Panc1 (cell line): ENCODE measurements around the gene UBASH3B.

ENCODE experiments used
- POLR2AphosphoS5 ChIP-seq: IDR thresholded peaks from 2 replicates; pipeline ENCODE4 v1.6.1; 2012; ENCODE audit warnings: mild to moderate bottlenecking, low read depth, low read length, moderate library complexity
- TF ChIP-seq, protein P1 (sequence below): fragments of 450-650 bp; IDR thresholded peaks from 2 replicates; pipeline ENCODE4 v1.5.1; 2017; ENCODE audit warnings: mild to moderate bottlenecking
- TF ChIP-seq, protein P2 (sequence below), 2 experiments: IDR thresholded peaks; 2 replicates each; pipeline ENCODE4 v1.6.1; 2011 to 2012; ENCODE audit warnings: low read depth in 2 of 2, control low read depth in 1 of 2, low read length in 1 of 2, mild to moderate bottlenecking in 1 of 2, moderate library complexity in 1 of 2; ENCODE audit not compliant: insufficient read depth in 1 of 2

DNA sequence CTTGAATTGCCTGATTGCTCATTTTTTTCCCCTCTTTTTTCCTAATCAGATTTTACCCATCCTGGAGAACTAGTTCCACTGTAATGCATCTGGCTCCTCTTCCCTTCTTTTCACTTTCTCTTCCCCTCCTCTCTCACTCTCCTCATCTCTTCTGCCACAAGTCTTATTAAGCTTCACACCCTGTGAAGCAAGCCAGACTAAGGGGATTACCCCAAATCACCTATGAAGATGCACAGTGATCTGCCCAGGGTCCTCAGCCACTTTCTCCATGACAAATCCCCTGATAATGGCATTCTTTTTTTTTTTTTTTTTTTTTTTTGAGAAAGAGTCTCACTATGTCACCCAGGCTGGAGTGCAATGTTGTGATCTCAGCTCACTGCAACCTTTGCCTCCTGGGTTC lies 11.2 kb downstream of the UBASH3B start:
- TF ChIP-seq, protein P1, sequence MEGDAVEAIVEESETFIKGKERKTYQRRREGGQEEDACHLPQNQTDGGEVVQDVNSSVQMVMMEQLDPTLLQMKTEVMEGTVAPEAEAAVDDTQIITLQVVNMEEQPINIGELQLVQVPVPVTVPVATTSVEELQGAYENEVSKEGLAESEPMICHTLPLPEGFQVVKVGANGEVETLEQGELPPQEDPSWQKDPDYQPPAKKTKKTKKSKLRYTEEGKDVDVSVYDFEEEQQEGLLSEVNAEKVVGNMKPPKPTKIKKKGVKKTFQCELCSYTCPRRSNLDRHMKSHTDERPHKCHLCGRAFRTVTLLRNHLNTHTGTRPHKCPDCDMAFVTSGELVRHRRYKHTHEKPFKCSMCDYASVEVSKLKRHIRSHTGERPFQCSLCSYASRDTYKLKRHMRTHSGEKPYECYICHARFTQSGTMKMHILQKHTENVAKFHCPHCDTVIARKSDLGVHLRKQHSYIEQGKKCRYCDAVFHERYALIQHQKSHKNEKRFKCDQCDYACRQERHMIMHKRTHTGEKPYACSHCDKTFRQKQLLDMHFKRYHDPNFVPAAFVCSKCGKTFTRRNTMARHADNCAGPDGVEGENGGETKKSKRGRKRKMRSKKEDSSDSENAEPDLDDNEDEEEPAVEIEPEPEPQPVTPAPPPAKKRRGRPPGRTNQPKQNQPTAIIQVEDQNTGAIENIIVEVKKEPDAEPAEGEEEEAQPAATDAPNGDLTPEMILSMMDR, result no peak
- no peak for TF ChIP-seq POLR2AphosphoS5
- TF ChIP-seq, protein P2, sequence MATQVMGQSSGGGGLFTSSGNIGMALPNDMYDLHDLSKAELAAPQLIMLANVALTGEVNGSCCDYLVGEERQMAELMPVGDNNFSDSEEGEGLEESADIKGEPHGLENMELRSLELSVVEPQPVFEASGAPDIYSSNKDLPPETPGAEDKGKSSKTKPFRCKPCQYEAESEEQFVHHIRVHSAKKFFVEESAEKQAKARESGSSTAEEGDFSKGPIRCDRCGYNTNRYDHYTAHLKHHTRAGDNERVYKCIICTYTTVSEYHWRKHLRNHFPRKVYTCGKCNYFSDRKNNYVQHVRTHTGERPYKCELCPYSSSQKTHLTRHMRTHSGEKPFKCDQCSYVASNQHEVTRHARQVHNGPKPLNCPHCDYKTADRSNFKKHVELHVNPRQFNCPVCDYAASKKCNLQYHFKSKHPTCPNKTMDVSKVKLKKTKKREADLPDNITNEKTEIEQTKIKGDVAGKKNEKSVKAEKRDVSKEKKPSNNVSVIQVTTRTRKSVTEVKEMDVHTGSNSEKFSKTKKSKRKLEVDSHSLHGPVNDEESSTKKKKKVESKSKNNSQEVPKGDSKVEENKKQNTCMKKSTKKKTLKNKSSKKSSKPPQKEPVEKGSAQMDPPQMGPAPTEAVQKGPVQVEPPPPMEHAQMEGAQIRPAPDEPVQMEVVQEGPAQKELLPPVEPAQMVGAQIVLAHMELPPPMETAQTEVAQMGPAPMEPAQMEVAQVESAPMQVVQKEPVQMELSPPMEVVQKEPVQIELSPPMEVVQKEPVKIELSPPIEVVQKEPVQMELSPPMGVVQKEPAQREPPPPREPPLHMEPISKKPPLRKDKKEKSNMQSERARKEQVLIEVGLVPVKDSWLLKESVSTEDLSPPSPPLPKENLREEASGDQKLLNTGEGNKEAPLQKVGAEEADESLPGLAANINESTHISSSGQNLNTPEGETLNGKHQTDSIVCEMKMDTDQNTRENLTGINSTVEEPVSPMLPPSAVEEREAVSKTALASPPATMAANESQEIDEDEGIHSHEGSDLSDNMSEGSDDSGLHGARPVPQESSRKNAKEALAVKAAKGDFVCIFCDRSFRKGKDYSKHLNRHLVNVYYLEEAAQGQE (IDR thresholded peaks at IDR 0.05; ENCODE audit: insufficient read depth in 1 of 2, low read depth in 2 of 2, low read length in 1 of 2), result no peak
